ENCODE measurements around the gene MAPKAPK2.

MAPKAPK2 gene

DNA sequence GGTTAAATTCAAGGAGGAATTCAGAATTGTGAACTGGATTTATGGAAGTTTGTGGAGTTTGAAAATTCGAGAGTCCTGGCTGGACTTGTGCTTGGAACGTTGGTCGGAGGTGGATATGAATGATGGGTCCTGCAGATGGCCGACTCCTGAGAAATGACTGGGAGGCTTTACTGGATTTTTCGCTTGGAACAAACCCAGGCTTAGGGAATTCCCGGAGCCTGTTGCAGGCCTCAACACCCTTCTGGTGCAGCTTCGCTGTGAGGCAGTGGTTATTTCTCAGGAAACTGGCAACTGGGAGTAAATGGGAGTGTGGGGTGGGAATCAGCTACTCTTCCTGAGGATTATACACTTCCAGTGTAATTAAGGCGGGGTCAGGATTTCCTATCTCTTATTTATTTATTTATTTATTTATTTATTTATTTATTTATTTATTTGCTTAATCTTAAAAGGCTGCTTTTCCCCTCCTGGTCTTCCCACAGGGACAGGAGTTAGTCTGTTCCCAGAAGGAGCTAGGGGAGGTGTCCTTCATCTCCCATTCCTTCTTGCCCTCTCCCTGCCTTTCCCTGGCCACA, 21.1 kb downstream of the MAPKAPK2 start:
- no peaks in the 10 kb centered on the region for H3K9me3 ChIP-seq
- intact Hi-C loops (cut with DNase I; ENCODE audit: low total_unique reads), result no loop called here
- TF ChIP-seq, protein P1, sequence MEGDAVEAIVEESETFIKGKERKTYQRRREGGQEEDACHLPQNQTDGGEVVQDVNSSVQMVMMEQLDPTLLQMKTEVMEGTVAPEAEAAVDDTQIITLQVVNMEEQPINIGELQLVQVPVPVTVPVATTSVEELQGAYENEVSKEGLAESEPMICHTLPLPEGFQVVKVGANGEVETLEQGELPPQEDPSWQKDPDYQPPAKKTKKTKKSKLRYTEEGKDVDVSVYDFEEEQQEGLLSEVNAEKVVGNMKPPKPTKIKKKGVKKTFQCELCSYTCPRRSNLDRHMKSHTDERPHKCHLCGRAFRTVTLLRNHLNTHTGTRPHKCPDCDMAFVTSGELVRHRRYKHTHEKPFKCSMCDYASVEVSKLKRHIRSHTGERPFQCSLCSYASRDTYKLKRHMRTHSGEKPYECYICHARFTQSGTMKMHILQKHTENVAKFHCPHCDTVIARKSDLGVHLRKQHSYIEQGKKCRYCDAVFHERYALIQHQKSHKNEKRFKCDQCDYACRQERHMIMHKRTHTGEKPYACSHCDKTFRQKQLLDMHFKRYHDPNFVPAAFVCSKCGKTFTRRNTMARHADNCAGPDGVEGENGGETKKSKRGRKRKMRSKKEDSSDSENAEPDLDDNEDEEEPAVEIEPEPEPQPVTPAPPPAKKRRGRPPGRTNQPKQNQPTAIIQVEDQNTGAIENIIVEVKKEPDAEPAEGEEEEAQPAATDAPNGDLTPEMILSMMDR (IDR thresholded peaks at IDR 0.05), result no peak
- no peak overlapping the region for H3K4me3 ChIP-seq
- no peaks in the 10 kb centered on the region for H3K36me3 ChIP-seq
- peaks cover 12 to 96% (median 75%) of the 10 kb centered on the region in 4 donors for H3K4me1 ChIP-seq
- H3K27ac ChIP-seq, result peak overlapping the region; percentile 50 to 74
- no peaks in the 10 kb centered on the region for H3K27me3 ChIP-seq
- no peak for DNase-seq

DNA sequence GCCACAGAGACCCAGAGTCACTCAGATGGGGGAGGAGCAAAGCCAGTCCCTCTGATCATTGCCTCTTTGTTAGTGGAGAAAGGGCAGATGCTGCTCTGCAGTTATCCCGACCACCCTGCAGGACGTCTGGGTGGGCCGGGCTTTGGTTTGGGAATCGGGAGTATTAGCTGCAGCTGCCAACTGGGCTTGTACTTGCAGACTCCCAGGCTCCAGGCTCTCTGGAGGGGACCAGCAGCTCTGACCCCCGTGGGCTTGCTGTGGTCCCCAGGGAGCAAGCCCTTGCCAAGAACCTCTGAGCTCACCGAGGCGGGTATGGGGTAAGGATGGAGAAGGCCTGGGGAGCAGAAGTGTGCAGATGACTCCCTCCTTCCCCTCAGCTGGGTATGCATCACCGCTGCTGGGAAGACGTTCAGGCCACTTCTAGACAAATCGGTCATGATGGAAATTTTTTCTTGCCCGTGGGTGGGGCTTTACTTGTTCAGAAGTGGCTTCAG, 21.6 kb downstream of the MAPKAPK2 start:
- H3K4me3 ChIP-seq, result no peak overlapping the region
- peak; percentile 75 to 91 for DNase-seq
- intact Hi-C loops (cut with DNase I; ENCODE audit: low total_unique reads), result no loop called here
- H3K36me3 ChIP-seq, result no peaks in the 10 kb centered on the region
- no peaks in the 10 kb centered on the region for H3K27me3 ChIP-seq
- H3K9me3 ChIP-seq, result no peaks in the 10 kb centered on the region
- TF ChIP-seq, protein P1 (IDR thresholded peaks at IDR 0.05), result no peak
- peaks cover 11 to 95% (median 70%) of the 10 kb centered on the region in 4 donors for H3K4me1 ChIP-seq
- H3K27ac ChIP-seq, result peak overlapping the region; percentile 50 to 74

DNA sequence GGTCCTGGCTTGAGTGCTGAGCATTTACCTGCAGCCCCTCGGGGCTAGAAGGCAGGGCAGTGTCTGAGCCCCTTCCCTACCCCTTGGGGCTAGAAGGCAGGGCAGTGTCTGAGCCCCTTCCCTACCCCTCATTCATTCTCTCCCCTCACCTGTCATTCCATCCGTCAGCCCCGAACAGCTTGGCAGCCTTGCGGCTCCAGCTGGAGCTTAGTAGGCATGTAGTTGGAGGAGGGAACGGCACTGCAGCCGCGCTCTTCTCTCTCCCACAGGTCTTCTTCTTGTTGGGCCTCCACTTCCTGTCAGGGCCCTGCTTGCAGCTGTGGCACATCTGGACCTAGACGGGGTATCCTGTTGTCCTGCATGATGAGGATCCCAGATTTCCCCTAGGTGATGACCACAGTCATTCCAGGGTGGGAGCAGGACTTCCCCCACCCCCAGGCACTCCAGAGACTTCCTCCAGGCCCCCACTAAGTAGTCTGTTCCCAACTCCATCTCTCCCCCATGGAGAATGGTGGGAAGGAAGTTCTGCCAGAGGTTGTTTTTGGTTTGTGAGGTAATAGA, 22.2 kb downstream of the MAPKAPK2 start:
- intact Hi-C loops (cut with DNase I; ENCODE audit: low total_unique reads), result no loop called here
- peaks cover 11 to 95% (median 69%) of the 10 kb centered on the region in 4 donors for H3K4me1 ChIP-seq
- TF ChIP-seq, protein P1 (IDR thresholded peaks at IDR 0.05), result no peak
- DNase-seq, result no peak
- no peaks in the 10 kb centered on the region for H3K27me3 ChIP-seq
- no peak overlapping the region for H3K4me3 ChIP-seq
- peak overlapping the region; percentile 50 to 74 for H3K27ac ChIP-seq
- H3K36me3 ChIP-seq, result no peaks in the 10 kb centered on the region
- H3K9me3 ChIP-seq, result no peaks in the 10 kb centered on the region

DNA sequence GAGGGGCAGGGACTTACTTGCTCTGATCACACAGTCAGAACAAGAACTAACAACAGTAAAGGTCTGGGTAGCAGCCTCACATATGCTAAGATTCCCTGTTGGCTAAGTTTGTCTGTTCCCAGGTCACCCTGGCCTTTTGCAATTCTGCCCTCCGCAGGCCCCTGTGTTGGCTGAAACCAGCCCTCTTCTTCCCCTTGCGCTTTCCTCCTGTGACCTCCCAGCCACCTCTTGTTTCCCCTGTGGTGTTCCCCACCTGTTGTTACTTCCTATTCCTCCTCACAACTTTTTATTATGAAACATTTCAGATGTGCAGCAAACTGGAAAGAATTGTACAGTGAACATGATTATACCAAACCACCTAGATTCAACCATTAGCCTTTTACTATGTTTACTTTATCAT, 23.4 kb downstream of the MAPKAPK2 start:
- Histone ChIP-seq H3K9me3 (no peaks in the 10 kb centered on the region), H3K27me3 (no peaks in the 10 kb centered on the region), H3K27ac (peak overlapping the region; percentile 50 to 74), H3K4me1 (peaks cover 11 to 86% (median 63%) of the 10 kb centered on the region in 4 donors), H3K36me3 (no peaks in the 10 kb centered on the region), H3K4me3 (no peak overlapping the region)
- TF ChIP-seq, protein P1 (IDR thresholded peaks at IDR 0.05), result no peak
- intact Hi-C loops (cut with DNase I; ENCODE audit: low total_unique reads), result no loop called here
- no peak for DNase-seq

DNA sequence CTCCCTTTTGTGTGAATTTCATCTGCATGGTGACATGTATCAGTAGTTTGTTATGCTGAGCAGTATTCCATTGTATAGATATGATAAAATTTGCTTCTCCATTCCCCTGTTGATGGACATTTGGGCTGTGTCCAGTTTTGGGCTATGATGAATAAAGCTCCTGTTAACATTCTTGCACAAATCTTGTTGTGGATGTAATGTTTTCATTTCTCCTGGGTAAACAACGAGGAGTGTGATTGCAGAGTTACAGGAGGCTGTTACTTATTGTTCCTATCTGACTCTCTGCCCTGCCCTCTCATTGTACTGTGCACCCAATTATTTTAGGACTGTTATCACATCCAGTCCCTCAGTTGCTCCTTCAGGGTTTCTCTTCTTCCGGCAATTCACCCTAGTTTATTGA, 24.2 kb downstream of the MAPKAPK2 start:
- no peaks in the 10 kb centered on the region for H3K27me3 ChIP-seq
- no peak overlapping the region for H3K27ac ChIP-seq
- intact Hi-C loops (cut with DNase I; ENCODE audit: low total_unique reads), result no loop called here
- no peaks in the 10 kb centered on the region for H3K9me3 ChIP-seq
- H3K4me1 ChIP-seq, result peaks cover 11 to 86% (median 66%) of the 10 kb centered on the region in 4 donors
- DNase-seq, result no peak
- no peaks in the 10 kb centered on the region for H3K36me3 ChIP-seq
- TF ChIP-seq, protein P1 (IDR thresholded peaks at IDR 0.05), result no peak
- no peak overlapping the region for H3K4me3 ChIP-seq

Data from tibial artery (tissue), 4 donors.